ENCODE measurements around the gene PPFIA4.

The PPFIA4 gene

GRCh38 chr1:203121186-203122015 lies 95.1 kb downstream of the PPFIA4 start:
- no peaks in the 10 kb centered on the region for H4K20me1 ChIP-seq (ENCODE audit: insufficient read depth)
- no peak overlapping the region for H3K4me3 ChIP-seq (IDR thresholded peaks at IDR 0.05; ENCODE audit: insufficient read depth, low read depth, low read length)
- no peak overlapping the region for H3K4me2 ChIP-seq
- peaks cover 32% of the 10 kb centered on the region for H3K27me3 ChIP-seq (ENCODE audit: insufficient read depth, low read depth)
- no peaks in the 10 kb centered on the region for H3K79me2 ChIP-seq (ENCODE audit: insufficient read depth, low read depth)
- H3K36me3 ChIP-seq (ENCODE audit: insufficient read depth), result no peaks in the 10 kb centered on the region
- no peak overlapping the region for H2AFZ ChIP-seq (ENCODE audit: low read depth)
- no peak for TF ChIP-seq CTCF (conservative IDR thresholded peaks at IDR 0.05; ENCODE audit: low read depth, low read length)
- no peak overlapping the region for H3K9ac ChIP-seq
- H3K27ac ChIP-seq, result no peak overlapping the region
- no peaks in the 10 kb centered on the region for H3K4me1 ChIP-seq (ENCODE audit: low read depth, poor library complexity, severe bottlenecking)

GRCh38 chr1:203122159-203122558 lies 95.9 kb downstream of the PPFIA4 start:
- no peak overlapping the region for H3K4me3 ChIP-seq (IDR thresholded peaks at IDR 0.05; ENCODE audit: insufficient read depth, low read depth, low read length)
- no peak overlapping the region for H3K4me2 ChIP-seq
- no peak overlapping the region for H2AFZ ChIP-seq (ENCODE audit: low read depth)
- no peaks in the 10 kb centered on the region for H3K79me2 ChIP-seq (ENCODE audit: insufficient read depth, low read depth)
- no peaks in the 10 kb centered on the region for H3K4me1 ChIP-seq (ENCODE audit: low read depth, poor library complexity, severe bottlenecking)
- TF ChIP-seq CTCF (conservative IDR thresholded peaks at IDR 0.05; ENCODE audit: low read depth, low read length), result no peak
- peaks cover 40% of the 10 kb centered on the region for H3K27me3 ChIP-seq (ENCODE audit: insufficient read depth, low read depth)
- no peak overlapping the region for H3K27ac ChIP-seq
- H3K9ac ChIP-seq, result no peak overlapping the region
- H3K36me3 ChIP-seq (ENCODE audit: insufficient read depth), result no peaks in the 10 kb centered on the region
- H4K20me1 ChIP-seq (ENCODE audit: insufficient read depth), result no peaks in the 10 kb centered on the region

- no peak overlapping the region for H3K4me2 ChIP-seq
- no peak overlapping the region for H3K9ac ChIP-seq
- H3K4me1 ChIP-seq (ENCODE audit: low read depth, poor library complexity, severe bottlenecking), result no peaks in the 10 kb centered on the region
- peaks cover 57% of the 10 kb centered on the region for H3K27me3 ChIP-seq (ENCODE audit: insufficient read depth, low read depth)
- no peak overlapping the region for H2AFZ ChIP-seq (ENCODE audit: low read depth)
- H3K79me2 ChIP-seq (ENCODE audit: insufficient read depth, low read depth), result no peaks in the 10 kb centered on the region
- no peak for TF ChIP-seq CTCF (conservative IDR thresholded peaks at IDR 0.05; ENCODE audit: low read depth, low read length)
- no peaks in the 10 kb centered on the region for H4K20me1 ChIP-seq (ENCODE audit: insufficient read depth)
- no peak overlapping the region for H3K27ac ChIP-seq
- H3K4me3 ChIP-seq (IDR thresholded peaks at IDR 0.05; ENCODE audit: insufficient read depth, low read depth, low read length), result no peak overlapping the region
- no peaks in the 10 kb centered on the region for H3K36me3 ChIP-seq (ENCODE audit: insufficient read depth)
These were observed 97.7 kb downstream of the PPFIA4 start for GRCh38 chr1:203124011-203124410.

- Histone ChIP-seq H3K79me2 (ENCODE audit: insufficient read depth, low read depth) (no peaks in the 10 kb centered on the region), H3K27me3 (ENCODE audit: insufficient read depth, low read depth) (peaks cover 60% of the 10 kb centered on the region), H3K4me2 (no peak overlapping the region), H3K36me3 (ENCODE audit: insufficient read depth) (no peaks in the 10 kb centered on the region), H2AFZ (ENCODE audit: low read depth) (no peak overlapping the region), H3K9ac (no peak overlapping the region), H3K27ac (no peak overlapping the region), H4K20me1 (ENCODE audit: insufficient read depth) (no peaks in the 10 kb centered on the region), H3K4me3 (IDR thresholded peaks at IDR 0.05; ENCODE audit: insufficient read depth, low read depth, low read length) (no peak overlapping the region), H3K4me1 (ENCODE audit: low read depth, poor library complexity, severe bottlenecking) (no peaks in the 10 kb centered on the region)
- no peak for TF ChIP-seq CTCF (conservative IDR thresholded peaks at IDR 0.05; ENCODE audit: low read depth, low read length)
These were observed 98.4 kb downstream of the PPFIA4 start for GRCh38 chr1:203124546-203125317.

Data from KMS-11 (cell line).